ENCODE measurements around the gene CSNK1D.
A peak's percentile ranks its signal among the peaks of the same experiment; 100 is the strongest.

CSNK1D gene

GRCh38 chr17:82249896-82250581 is 23.5 kb downstream of the CSNK1D start:
- DNase-seq (ENCODE audit: low read depth), result peak; percentile 9

GRCh38 chr17:82248815-82249674 is 24.5 kb downstream of the CSNK1D start:
- DNase-seq (ENCODE audit: low read depth), result peak; percentile 11

- DNase-seq (ENCODE audit: low read depth), result peak; percentile 25
Measured at GRCh38 chr17:82247856-82248671, 25.4 kb downstream of the CSNK1D start.

- no peak for DNase-seq (ENCODE audit: low read depth)
Measured at GRCh38 chr17:82247182-82247823, 26.2 kb downstream of the CSNK1D start.

GRCh38 chr17:82246365-82247181 is 26.9 kb downstream of the CSNK1D start:
- peak; percentile 75 for DNase-seq (ENCODE audit: low read depth)

GRCh38 chr17:82246040-82246364 is 27.5 kb downstream of the CSNK1D start:
- no peak for DNase-seq (ENCODE audit: low read depth)

- peak; percentile 26 for DNase-seq (ENCODE audit: low read depth)
Measured at GRCh38 chr17:82245134-82246039, 28.1 kb downstream of the CSNK1D start.

GRCh38 chr17:82244413-82245133 is 28.9 kb downstream of the CSNK1D start:
- DNase-seq (ENCODE audit: low read depth), result peak; percentile 59

GRCh38 chr17:82243648-82244412 is 29.7 kb downstream of the CSNK1D start:
- DNase-seq (ENCODE audit: low read depth), result peak; percentile 33

- peak; percentile 83 for DNase-seq (ENCODE audit: low read depth)
Measured at GRCh38 chr17:82242977-82243647, 30.4 kb downstream of the CSNK1D start.

GRCh38 chr17:82242698-82242976 is 30.9 kb downstream of the CSNK1D start:
- DNase-seq (ENCODE audit: low read depth), result no peak

- no peak for DNase-seq (ENCODE audit: low read depth)
Measured at GRCh38 chr17:82241926-82242697, 31.4 kb downstream of the CSNK1D start.

GRCh38 chr17:82241183-82241925 is 32.1 kb downstream of the CSNK1D start:
- DNase-seq (ENCODE audit: low read depth), result peak; percentile 85

GRCh38 chr17:82240506-82241182 is 32.9 kb downstream of the CSNK1D start:
- DNase-seq (ENCODE audit: low read depth), result peak; percentile 32

- peak; percentile 21 for DNase-seq (ENCODE audit: low read depth)
Measured at GRCh38 chr17:82239926-82240505, 33.5 kb downstream of the CSNK1D start.

GRCh38 chr17:82239401-82239925 is 34.0 kb downstream of the CSNK1D start:
- peak; percentile 38 for DNase-seq (ENCODE audit: low read depth)

All from EH (cell line).